Caco-2 (cell line): Measurements from ENCODE around the gene CDON. TPM values are rescaled to one million over a fixed set of nuclear protein-coding genes. Genes with fewer than 3 reads are reported as not detected.

Source experiments
- BruUV-seq: library from RNA; stranded (reverse); fragments of 400-500 nt; replicated peaks from 2 replicates; lab custom pipeline; 2021; lab: Mats Ljungman, UMichigan
- CTCF ChIA-PET: fragments of 300-600 bp; sonication (Branson Sonifier 250); formaldehyde crosslinking; loops from one replicate; lab custom pipeline; 2022; ENCODE audit warnings: antibody characterized with exemption; lab: Charles Lee
- POLR2A ChIA-PET: fragments of 300-600 bp; sonication (Branson Sonifier 250); formaldehyde crosslinking; loops from one replicate; lab custom pipeline; 2022; ENCODE audit warnings: antibody characterized with exemption; lab: Charles Lee
- DNase-seq, 2 experiments: peaks; one replicate each; pipeline versions ENCODE4 v3.0.0 to v3.0.0-alpha.2; 2020 to 2022
- H3K27me3 ChIP-seq: replicated peaks from 2 replicates; pipeline ENCODE4 v1.6.0; 2011; ENCODE audit warnings: low read length; ENCODE audit not compliant: control insufficient read depth, insufficient read depth
- H3K36me3 ChIP-seq: 2 replicates; pipeline ENCODE4 v1.5.1; 2011; ENCODE audit warnings: low read length; ENCODE audit not compliant: control insufficient read depth, insufficient read depth
- H3K4me1 ChIP-seq: fragments of 250-450 bp; sonication (Bioruptor Pico); 2 replicates; pipeline ENCODE4 v1.5.1; 2020; ENCODE audit warnings: mild to moderate bottlenecking
- H3K4me3 ChIP-seq: 2 replicates; pipeline ENCODE4 v1.5.1; 2011; ENCODE audit warnings: low read depth, mild to moderate bottlenecking, control low read depth, low read length
- H3K9me3 ChIP-seq: fragments of 250-450 bp; sonication (Bioruptor Pico); 2 replicates; pipeline ENCODE4 v1.5.1; 2020; ENCODE audit warnings: mild to moderate bottlenecking, moderate library complexity
- H3K27ac Mint-ChIP-seq: one replicate; pipeline ENCODE4 v1.8.0; 2022; ENCODE audit warnings: mixed read lengths; ENCODE audit not compliant: unreplicated experiment
- H3K27me3 Mint-ChIP-seq: one replicate; pipeline ENCODE4 v1.8.0; 2022; ENCODE audit warnings: mixed read lengths; ENCODE audit not compliant: insufficient read depth, unreplicated experiment
- H3K36me3 Mint-ChIP-seq: one replicate; pipeline ENCODE4 v1.8.0; 2022; ENCODE audit warnings: mild to moderate bottlenecking, mixed read lengths; ENCODE audit not compliant: insufficient read depth, unreplicated experiment
- H3K4me1 Mint-ChIP-seq: one replicate; pipeline ENCODE4 v1.8.0; 2022; ENCODE audit warnings: low read depth, mixed read lengths; ENCODE audit not compliant: unreplicated experiment
- H3K4me3 Mint-ChIP-seq: one replicate; pipeline ENCODE4 v1.8.0; 2022; ENCODE audit warnings: mild to moderate bottlenecking, moderate library complexity, mixed read lengths; ENCODE audit not compliant: unreplicated experiment
- H3K9me3 Mint-ChIP-seq: one replicate; pipeline ENCODE4 v1.8.0; 2022; ENCODE audit warnings: mixed read lengths; ENCODE audit not compliant: unreplicated experiment
- intact Hi-C: fragments of 100-400 bp; cut with micrococcal nuclease; formaldehyde crosslinking; loops from one replicate; pipeline ENCODE4 v1.10.0; 2022; ENCODE audit not compliant: unreplicated experiment
- total RNA-seq: library from RNA; stranded (reverse); gene quantifications from 2 replicates; pipeline ENCODE4 v1.2.3, GENCODE V29; 2022
- TF ChIP-seq, protein P1 (sequence below), 2 experiments: fragments of 200-600 bp in 1 of 2; IDR thresholded peaks; 1 replicate in 1 of 2; 2 replicates in 1 of 2; pipeline versions ENCODE4 v1.5.1 to v1.8.0; 2011 to 2022; ENCODE audit warnings: antibody characterized with exemption in 1 of 2, control low read depth in 1 of 2, inconsistent platforms in 1 of 2, low read depth in 1 of 2, low read length in 1 of 2, mild to moderate bottlenecking in 1 of 2, moderate library complexity in 1 of 2; ENCODE audit not compliant: insufficient read depth in 1 of 2, severe bottlenecking in 1 of 2, unreplicated experiment in 1 of 2

The CDON gene
- total RNA-seq, 1 experiment from 2014 or later = 6.8 TPM

DNA sequence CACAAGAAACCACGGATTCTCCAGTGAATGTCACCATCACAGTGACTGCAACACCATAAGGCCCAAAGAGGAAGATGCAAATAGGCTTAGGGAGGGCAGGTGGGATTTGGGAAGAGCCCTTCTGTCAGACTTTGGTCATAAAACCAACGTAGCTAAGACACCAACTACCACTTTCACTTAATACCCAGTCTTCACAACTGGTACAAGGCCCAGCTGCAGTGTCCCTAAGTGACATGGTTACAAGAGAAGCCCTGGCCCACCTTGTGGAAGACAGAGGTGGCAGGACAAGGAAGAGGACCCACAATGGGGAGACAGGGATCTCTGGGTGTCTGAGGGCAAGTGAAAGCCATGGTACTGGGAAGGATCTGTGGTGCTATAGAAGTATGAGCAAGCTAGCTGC lies 106.8 kb downstream of the CDON start:
- BruUV-seq = no TSS peak
- no peaks in the 10 kb centered on the region for H3K9me3 ChIP-seq

DNA sequence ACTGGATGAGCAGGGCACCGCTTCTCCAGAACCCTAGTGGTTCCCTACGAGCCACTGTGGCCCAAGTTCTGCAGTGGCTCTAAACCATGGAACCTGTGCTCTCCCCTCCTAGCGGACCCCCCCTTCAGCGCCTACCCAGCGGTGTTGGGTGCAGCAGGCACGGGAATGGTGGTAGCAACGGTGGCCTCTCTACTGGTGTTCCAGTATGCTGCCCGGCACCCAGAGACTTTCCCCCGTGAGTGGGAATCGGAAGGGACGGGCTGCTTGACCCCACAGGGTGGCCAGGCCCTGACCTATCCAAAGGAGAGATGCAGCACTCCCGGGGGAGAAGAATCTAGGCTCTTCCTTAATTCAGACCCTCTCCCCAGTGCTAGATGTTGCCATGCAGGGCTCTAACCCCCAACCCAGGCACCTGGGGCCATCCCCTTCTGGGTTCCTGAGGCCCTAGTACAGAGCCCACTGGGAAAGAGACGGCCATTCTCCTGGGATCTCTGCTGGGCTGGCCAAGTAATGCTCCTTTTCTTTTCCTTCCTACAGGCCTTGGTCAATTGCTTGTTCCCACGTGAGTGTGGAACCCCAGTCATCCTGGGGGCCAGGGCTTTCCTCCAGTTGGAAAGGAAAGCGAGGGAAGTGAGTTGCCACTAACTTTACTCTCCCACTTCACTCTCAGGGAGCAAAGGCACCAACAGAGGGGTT lies 107.6 kb downstream of the CDON start:
- H3K4me1 ChIP-seq = no peaks in the 10 kb centered on the region
- H3K36me3 Mint-ChIP-seq = no peaks in the 10 kb centered on the region
- no peak overlapping the region for H3K4me3 Mint-ChIP-seq
- H3K27me3 ChIP-seq = no peaks in the 10 kb centered on the region
- no peak overlapping the region for H3K4me3 ChIP-seq
- intact Hi-C loops = no loop called here
- no TSS peak for BruUV-seq
- ChIA-PET POLR2A (interaction anchor here (0.7 kb wide), 1 partner anchor 107 kb away, joined by 3 read pairs; the partner anchor contains the start of gene CDON), CTCF (no interaction called here)
- no peaks in the 10 kb centered on the region for H3K9me3 ChIP-seq
- no peaks in the 10 kb centered on the region for H3K36me3 ChIP-seq
- peaks cover 4% of the 10 kb centered on the region for H3K27me3 Mint-ChIP-seq
- TF ChIP-seq, protein P1, sequence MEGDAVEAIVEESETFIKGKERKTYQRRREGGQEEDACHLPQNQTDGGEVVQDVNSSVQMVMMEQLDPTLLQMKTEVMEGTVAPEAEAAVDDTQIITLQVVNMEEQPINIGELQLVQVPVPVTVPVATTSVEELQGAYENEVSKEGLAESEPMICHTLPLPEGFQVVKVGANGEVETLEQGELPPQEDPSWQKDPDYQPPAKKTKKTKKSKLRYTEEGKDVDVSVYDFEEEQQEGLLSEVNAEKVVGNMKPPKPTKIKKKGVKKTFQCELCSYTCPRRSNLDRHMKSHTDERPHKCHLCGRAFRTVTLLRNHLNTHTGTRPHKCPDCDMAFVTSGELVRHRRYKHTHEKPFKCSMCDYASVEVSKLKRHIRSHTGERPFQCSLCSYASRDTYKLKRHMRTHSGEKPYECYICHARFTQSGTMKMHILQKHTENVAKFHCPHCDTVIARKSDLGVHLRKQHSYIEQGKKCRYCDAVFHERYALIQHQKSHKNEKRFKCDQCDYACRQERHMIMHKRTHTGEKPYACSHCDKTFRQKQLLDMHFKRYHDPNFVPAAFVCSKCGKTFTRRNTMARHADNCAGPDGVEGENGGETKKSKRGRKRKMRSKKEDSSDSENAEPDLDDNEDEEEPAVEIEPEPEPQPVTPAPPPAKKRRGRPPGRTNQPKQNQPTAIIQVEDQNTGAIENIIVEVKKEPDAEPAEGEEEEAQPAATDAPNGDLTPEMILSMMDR (IDR thresholded peaks at IDR 0.05; ENCODE audit: insufficient read depth in 1 of 2, low read depth in 1 of 2, low read length in 1 of 2, severe bottlenecking in 1 of 2, unreplicated experiment in 1 of 2) = no peak
- H3K9me3 Mint-ChIP-seq = no peaks in the 10 kb centered on the region
- no peak for DNase-seq
- H3K4me1 Mint-ChIP-seq = no peaks in the 10 kb centered on the region
- H3K27ac Mint-ChIP-seq = no peak overlapping the region

More for the DNA sequence above, 106.8 kb downstream of the CDON start:
- H3K36me3 Mint-ChIP-seq = no peaks in the 10 kb centered on the region
- H3K36me3 ChIP-seq = no peaks in the 10 kb centered on the region
- POLR2A ChIA-PET = interaction anchor here (0.7 kb wide), 1 partner anchor 107 kb away, joined by 3 read pairs; the partner anchor contains the start of gene CDON
- no peak overlapping the region for H3K4me3 Mint-ChIP-seq
- H3K27ac Mint-ChIP-seq = no peak overlapping the region
- TF ChIP-seq, protein P1 (IDR thresholded peaks at IDR 0.05; ENCODE audit: insufficient read depth in 1 of 2, low read depth in 1 of 2, low read length in 1 of 2, severe bottlenecking in 1 of 2, unreplicated experiment in 1 of 2) = no peak
- peaks cover 4% of the 10 kb centered on the region for H3K27me3 Mint-ChIP-seq
- intact Hi-C loops = no loop called here
- no peaks in the 10 kb centered on the region for H3K27me3 ChIP-seq
- H3K4me1 ChIP-seq = no peaks in the 10 kb centered on the region
- no peaks in the 10 kb centered on the region for H3K4me1 Mint-ChIP-seq
- H3K9me3 Mint-ChIP-seq = no peaks in the 10 kb centered on the region
- no peak for DNase-seq
- no peak overlapping the region for H3K4me3 ChIP-seq
- CTCF ChIA-PET = interaction anchor here (0.6 kb wide), 1 partner anchor 16 kb away, joined by 3 read pairs; no protein-coding TSS in a partner anchor

DNA sequence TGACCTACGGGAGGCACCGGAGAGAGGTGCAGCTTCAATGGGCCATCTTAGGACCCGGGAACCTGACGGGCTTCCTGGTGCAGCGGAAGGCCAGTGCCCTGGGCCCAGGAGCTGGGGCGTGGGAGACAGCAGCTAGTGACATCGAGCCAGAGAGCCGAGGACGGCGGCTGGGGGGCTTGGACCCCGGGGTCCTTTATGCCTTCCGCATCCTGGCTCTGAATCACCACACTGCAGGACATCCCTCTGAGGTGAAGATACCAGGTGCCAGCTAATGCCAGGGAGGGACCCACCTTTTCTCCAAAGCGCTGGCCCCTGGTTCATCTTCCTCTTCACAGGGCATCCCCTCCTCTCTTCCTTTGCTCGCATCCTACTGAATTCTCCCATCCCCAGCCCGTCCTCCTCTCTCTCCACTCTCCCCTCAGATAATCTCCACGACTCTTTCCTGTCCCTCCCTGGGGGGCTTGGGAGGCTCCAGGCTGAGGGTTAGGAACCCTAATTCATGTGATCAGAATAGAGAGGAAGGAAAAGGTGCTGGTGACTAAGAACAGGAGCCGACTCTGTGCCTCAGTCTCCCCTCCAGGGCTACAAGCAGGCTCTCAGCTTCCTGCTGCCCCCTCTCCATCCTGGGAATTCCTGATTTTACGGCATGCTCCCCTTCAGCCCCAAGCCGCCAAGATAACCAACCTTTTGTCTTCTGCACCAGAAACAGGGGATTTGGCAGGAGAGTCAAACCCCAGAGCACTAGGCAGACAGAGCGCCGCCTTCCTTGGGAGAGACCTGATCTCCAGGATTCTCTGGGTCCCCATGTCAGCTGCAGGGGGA lies 108.3 kb downstream of the CDON start:
- H3K36me3 ChIP-seq = no peaks in the 10 kb centered on the region
- no peaks in the 10 kb centered on the region for H3K4me1 ChIP-seq
- H3K9me3 Mint-ChIP-seq = no peaks in the 10 kb centered on the region
- intact Hi-C loops = no loop called here
- H3K4me1 Mint-ChIP-seq = no peaks in the 10 kb centered on the region
- ChIA-PET POLR2A (no interaction called here), CTCF (no interaction called here)
- H3K9me3 ChIP-seq = no peaks in the 10 kb centered on the region
- H3K27me3 Mint-ChIP-seq = peaks cover 4% of the 10 kb centered on the region
- H3K36me3 Mint-ChIP-seq = no peaks in the 10 kb centered on the region
- TF ChIP-seq, protein P1 (IDR thresholded peaks at IDR 0.05; ENCODE audit: insufficient read depth in 1 of 2, low read depth in 1 of 2, low read length in 1 of 2, severe bottlenecking in 1 of 2, unreplicated experiment in 1 of 2) = no peak
- DNase-seq = no peak
- H3K4me3 Mint-ChIP-seq = no peak overlapping the region
- no TSS peak for BruUV-seq
- no peak overlapping the region for H3K27ac Mint-ChIP-seq
- H3K4me3 ChIP-seq = no peak overlapping the region
- no peaks in the 10 kb centered on the region for H3K27me3 ChIP-seq
